HG02571 (cell line): ENCODE results near the gene RAB7B.
A peak's percentile ranks its signal among the peaks of the same experiment; 100 is the strongest.
"Not testable (repeated sequence)": the region's sequence is repeated elsewhere in the genome, so short reads cannot be mapped to it uniquely, and the experiment has no call there.

Experiments used
- ATAC-seq: cut with Tn5 transposase; IDR thresholded peaks from one replicate; pipeline ENCODE4 v1.9.1; 2021; ENCODE audit warnings: mild to moderate bottlenecking, moderate library complexity; ENCODE audit not compliant: unreplicated experiment

RAB7B gene

GRCh38 chr1:206002871-206003801, at the start of gene RAB7B:
RAB7B (minus strand) TSS chr1:206003395; CDS start chr1:205994135, 9,260 bp downstream.
- no peak for ATAC-seq

- ATAC-seq: not testable (repeated sequence)
These were observed 49.2 kb upstream of the RAB7B start for GRCh38 chr1:206052231-206052865.

GRCh38 chr1:206050655-206051235, 47.5 kb upstream of the RAB7B start:
- peak; percentile 82 for ATAC-seq

- no peak for ATAC-seq
These were observed 46.9 kb upstream of the RAB7B start for GRCh38 chr1:206049919-206050600.

- ATAC-seq: peak; percentile 45
These were observed 46.1 kb upstream of the RAB7B start for GRCh38 chr1:206049293-206049692.

- no peak for ATAC-seq
These were observed 45.4 kb upstream of the RAB7B start for GRCh38 chr1:206048582-206048981.

GRCh38 chr1:206047271-206047670, 44.1 kb upstream of the RAB7B start:
- ATAC-seq: no peak

GRCh38 chr1:206041640-206042039, 38.4 kb upstream of the RAB7B start:
- no peak for ATAC-seq

GRCh38 chr1:206040328-206040727, 37.1 kb upstream of the RAB7B start:
- no peak for ATAC-seq

- ATAC-seq: no peak
These were observed 36.1 kb upstream of the RAB7B start for GRCh38 chr1:206039046-206039973.

- no peak for ATAC-seq
These were observed 34.4 kb upstream of the RAB7B start for GRCh38 chr1:206037581-206037980.

GRCh38 chr1:206036663-206037455, 33.7 kb upstream of the RAB7B start:
- ATAC-seq: no peak

- no peak for ATAC-seq
These were observed 31.8 kb upstream of the RAB7B start for GRCh38 chr1:206035027-206035426.

GRCh38 chr1:206032380-206033140, 29.4 kb upstream of the RAB7B start:
- ATAC-seq: no peak

GRCh38 chr1:206030714-206031113, 27.5 kb upstream of the RAB7B start:
- peak; percentile 74 for ATAC-seq

- ATAC-seq: no peak
These were observed 27.0 kb upstream of the RAB7B start for GRCh38 chr1:206030191-206030590.

- no peak for ATAC-seq
These were observed 26.3 kb upstream of the RAB7B start for GRCh38 chr1:206029484-206029883.

GRCh38 chr1:206025283-206025820, 22.2 kb upstream of the RAB7B start:
- no peak for ATAC-seq
